ENCODE data around the gene CACNA1S. TPM values are rescaled to one million over a fixed set of nuclear protein-coding genes. Genes with fewer than 3 reads are reported as not detected.

Gene CACNA1S
- total and polyA plus RNA-seq, 2 of the 4 experiments (the other 2 are of a cell fraction) = not detected

GRCh38 chr1:201131398-201131797 lies 19.2 kb upstream of the CACNA1S start:
- Histone ChIP-seq H3K4me1 (ENCODE audit: control insufficient read depth, insufficient read depth, low read length) (peaks cover 2% of the 10 kb centered on the region; the same call in 1 of the 2 replicates), H2BK120ac (ENCODE audit: low read depth, low read length) (no peak overlapping the region), H3K56ac (ENCODE audit: extremely low read depth, insufficient read depth, low read length) (no peak overlapping the region), H3K9ac (ENCODE audit: low read depth, low read length) (no peak overlapping the region), H2BK20ac (ENCODE audit: low read depth, low read length) (no peak overlapping the region), H3K4ac (ENCODE audit: low read depth, low read length) (no peak overlapping the region), H3K79me1 (ENCODE audit: low read depth in 1 of 2, low read length in 2 of 2) (peaks cover 0 to 7% of the 10 kb centered on the region in 2 experiments; a peak in 2 of 4 replicates), H3K23ac (ENCODE audit: low read depth, low read length) (no peak overlapping the region), H3K27me3 (ENCODE audit: control insufficient read depth, insufficient read depth, low read length) (no peaks in the 10 kb centered on the region), H3K9me1 (ENCODE audit: insufficient read depth, low read length) (peaks cover 4% of the 10 kb centered on the region), H2BK15ac (ENCODE audit: low read depth, low read length) (no peak overlapping the region), H2AFZ (replicated peaks; ENCODE audit: low read length, poor library complexity) (no peak overlapping the region), H2AK5ac (ENCODE audit: low read depth, low read length) (no peak overlapping the region), H2AK9ac (replicated peaks; ENCODE audit: low read depth, low read length, poor library complexity) (no peak overlapping the region), H3K14ac (replicated peaks; ENCODE audit: low read depth, low read length) (no peak overlapping the region), H3K27ac (ENCODE audit: insufficient read depth, low read length) (no peak overlapping the region), H4K8ac (ENCODE audit: low read depth in 2 of 2, low read length in 2 of 2) (no peak overlapping the region), H3K4me3 (ENCODE audit: insufficient read depth, low read depth, low read length) (no peak overlapping the region), H3K18ac (ENCODE audit: low read depth, low read length) (no peak overlapping the region), H4K5ac (ENCODE audit: low read depth, low read length) (no peak overlapping the region), H4K91ac (ENCODE audit: insufficient read depth, low read depth, low read length) (no peak overlapping the region), H3K9me3 (ENCODE audit: control insufficient read depth, insufficient read depth, low read length) (no peaks in the 10 kb centered on the region), H2BK5ac (ENCODE audit: low read depth, low read length, poor library complexity, severe bottlenecking) (no peak overlapping the region), H3K36me3 (ENCODE audit: control insufficient read depth, insufficient read depth, low read length) (peaks cover 18% of the 10 kb centered on the region; the same call in 1 of the 2 replicates), H4K20me1 (ENCODE audit: insufficient read depth, low read length) (no peaks in the 10 kb centered on the region), H3K4me2 (ENCODE audit: low read depth, low read length) (no peak overlapping the region)
- no peak for DNase-seq
- no TSS peak for BruUV-seq (replicated peaks)
- no peak for TF ChIP-seq USF2 (IDR thresholded peaks at IDR 0.05; ENCODE audit: low read depth, low read length)
- no peak for TF ChIP-seq CEBPB (IDR thresholded peaks at IDR 0.05; ENCODE audit: low read depth, low read length)
- no peak for TF ChIP-seq NFE2L2 (IDR thresholded peaks at IDR 0.05; ENCODE audit: low read depth, low read length)
- no peak for TF ChIP-seq FOS (IDR thresholded peaks at IDR 0.05; ENCODE audit: low read depth, low read length)
- no peak for TF ChIP-seq MXI1 (IDR thresholded peaks at IDR 0.05; ENCODE audit: borderline replicate concordance, low read depth, low read length)
- no peak for TF ChIP-seq MAZ (IDR thresholded peaks at IDR 0.05; ENCODE audit: borderline replicate concordance, low read depth, low read length)
- TF ChIP-seq MAFK (IDR thresholded peaks at IDR 0.05; ENCODE audit: low read depth, low read length) = no peak
- TF ChIP-seq SMC3 (IDR thresholded peaks at IDR 0.05; ENCODE audit: low read depth, low read length) = no peak
- dilution Hi-C loops (cut with HindIII; ENCODE audit: low sequenced_read_pairs, unreplicated experiment) = no loop called here
- ChIA-PET POLR2A (ENCODE audit: unreplicated experiment) (no interaction called here), CTCF (no interaction called here)
- intact Hi-C loops (cut with micrococcal nuclease) = no loop called here
- in situ Hi-C loops (cut with MboI; ENCODE audit: low sequenced_read_pairs) = no loop called here
- WGBS, 2 experiments (ENCODE audit: extremely low coverage in 2 of 2, insufficient read length in 1 of 2) = 60% methylated on average over 1 of the region's 4 CpGs; no CpG with 5 or more reads in 1 of the 2 experiments
- no peak for ATAC-seq (ENCODE audit: low read depth)

All from IMR-90 (cell line).